WTC11 (cell line): Measurements from ENCODE around the gene TNS3.

Source experiments
- CREB1 ChIP-seq: sonication (generic); formaldehyde crosslinking; IDR thresholded peaks from 2 replicates; pipeline ENCODE4 v1.8.0; 2023; ENCODE audit warnings: mild to moderate bottlenecking, missing genetic modification reagents
- CREM ChIP-seq: sonication (generic); formaldehyde crosslinking; IDR thresholded peaks from 2 replicates; pipeline ENCODE4 v1.8.1; 2022; ENCODE audit warnings: mild to moderate bottlenecking, missing genetic modification reagents, moderate library complexity
- ESRRA ChIP-seq: sonication (generic); formaldehyde crosslinking; IDR thresholded peaks from 2 replicates; pipeline ENCODE4 v1.8.1; 2022; ENCODE audit warnings: mild to moderate bottlenecking, missing genetic modification reagents, borderline replicate concordance
- FOXJ3 ChIP-seq: sonication (generic); formaldehyde crosslinking; IDR thresholded peaks from 2 replicates; pipeline ENCODE4 v1.9.0; 2021; ENCODE audit warnings: missing genetic modification reagents, mild to moderate bottlenecking, borderline replicate concordance
- FOXP4 ChIP-seq: sonication (generic); formaldehyde crosslinking; IDR thresholded peaks from 2 replicates; pipeline ENCODE4 v1.8.0; 2022; ENCODE audit warnings: mild to moderate bottlenecking, missing genetic modification reagents
- NFYB ChIP-seq: sonication (generic); formaldehyde crosslinking; conservative IDR thresholded peaks from 2 replicates; pipeline ENCODE4 v1.8.0; 2022; ENCODE audit warnings: low read depth, missing genetic modification reagents
- SP1 ChIP-seq: sonication (generic); formaldehyde crosslinking; conservative IDR thresholded peaks from 2 replicates; pipeline ENCODE4 v1.8.1; 2022; ENCODE audit warnings: missing genetic modification reagents
- STAT6 ChIP-seq: sonication (generic); formaldehyde crosslinking; conservative IDR thresholded peaks from 2 replicates; pipeline ENCODE4 v1.8.1; 2023; ENCODE audit warnings: mild to moderate bottlenecking, low read depth, missing genetic modification reagents, moderate library complexity
- TEAD4 ChIP-seq: sonication (generic); formaldehyde crosslinking; IDR thresholded peaks from 2 replicates; pipeline ENCODE4 v1.8.0; 2022; ENCODE audit warnings: mild to moderate bottlenecking, missing genetic modification reagents
- TP53 ChIP-seq: sonication (generic); formaldehyde crosslinking; IDR thresholded peaks from 2 replicates; pipeline ENCODE4 v1.8.1; 2023; ENCODE audit warnings: mild to moderate bottlenecking, missing genetic modification reagents
- USF2 ChIP-seq: sonication (generic); formaldehyde crosslinking; IDR thresholded peaks from 2 replicates; pipeline ENCODE4 v1.8.1; 2023; ENCODE audit warnings: mild to moderate bottlenecking, missing genetic modification reagents, moderate library complexity
- ZSCAN18 ChIP-seq: fragments of 250-450 bp; sonication (Bioruptor Pico); IDR thresholded peaks from 2 replicates; pipeline ENCODE4 v2.1.2; 2022; ENCODE audit warnings: mild to moderate bottlenecking, moderate library complexity
- TF ChIP-seq, protein P1 (sequence below): fragments of 200-600 bp; IDR thresholded peaks from 2 replicates; pipeline ENCODE4 v1.8.0; 2022; ENCODE audit warnings: antibody characterized with exemption

GRCh38 chr7:47414342-47415317 lies 167.3 kb downstream of the TNS3 start:
- TF ChIP-seq TP53 (CRISPR knock-in tag) (no peak), FOXP4 (CRISPR knock-in tag) (no peak), USF2 (CRISPR knock-in tag) (no peak), CREB1 (no peak), CREM (CRISPR knock-in tag) (no peak), ZSCAN18 (CRISPR knock-in tag) (no peak), ESRRA (no peak), SP1 (CRISPR knock-in tag) (no peak), TEAD4 (CRISPR knock-in tag) (no peak), STAT6 (CRISPR knock-in tag) (no peak), FOXJ3 (no peak), NFYB (CRISPR knock-in tag) (no peak)
- TF ChIP-seq, protein P1, sequence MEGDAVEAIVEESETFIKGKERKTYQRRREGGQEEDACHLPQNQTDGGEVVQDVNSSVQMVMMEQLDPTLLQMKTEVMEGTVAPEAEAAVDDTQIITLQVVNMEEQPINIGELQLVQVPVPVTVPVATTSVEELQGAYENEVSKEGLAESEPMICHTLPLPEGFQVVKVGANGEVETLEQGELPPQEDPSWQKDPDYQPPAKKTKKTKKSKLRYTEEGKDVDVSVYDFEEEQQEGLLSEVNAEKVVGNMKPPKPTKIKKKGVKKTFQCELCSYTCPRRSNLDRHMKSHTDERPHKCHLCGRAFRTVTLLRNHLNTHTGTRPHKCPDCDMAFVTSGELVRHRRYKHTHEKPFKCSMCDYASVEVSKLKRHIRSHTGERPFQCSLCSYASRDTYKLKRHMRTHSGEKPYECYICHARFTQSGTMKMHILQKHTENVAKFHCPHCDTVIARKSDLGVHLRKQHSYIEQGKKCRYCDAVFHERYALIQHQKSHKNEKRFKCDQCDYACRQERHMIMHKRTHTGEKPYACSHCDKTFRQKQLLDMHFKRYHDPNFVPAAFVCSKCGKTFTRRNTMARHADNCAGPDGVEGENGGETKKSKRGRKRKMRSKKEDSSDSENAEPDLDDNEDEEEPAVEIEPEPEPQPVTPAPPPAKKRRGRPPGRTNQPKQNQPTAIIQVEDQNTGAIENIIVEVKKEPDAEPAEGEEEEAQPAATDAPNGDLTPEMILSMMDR: no peak
